Brain microvascular endothelial cell (primary cell): ENCODE results near the gene TOMM70.
"Not testable (repeated sequence)": the region's sequence is repeated elsewhere in the genome, so short reads cannot be mapped to it uniquely, and the experiment has no call there.

Experiments
- DNase-seq: peaks from one replicate; pipeline ENCODE4 v3.0.0-alpha.2; 2020
- H3K27ac ChIP-seq: fragments of 250-450 bp; sonication (Bioruptor Pico); 2 replicates; pipeline ENCODE4 v1.5.1; 2020; ENCODE audit warnings: mild to moderate bottlenecking, moderate library complexity
- H3K27me3 ChIP-seq: fragments of 250-450 bp; sonication (Bioruptor Pico); replicated peaks from 2 replicates; pipeline ENCODE4 v1.5.1; 2020; ENCODE audit warnings: mild to moderate bottlenecking
- H3K36me3 ChIP-seq: fragments of 250-450 bp; sonication (Bioruptor Pico); replicated peaks from 2 replicates; pipeline ENCODE4 v1.5.1; 2020; ENCODE audit warnings: mild to moderate bottlenecking
- H3K4me3 ChIP-seq: 2 replicates; pipeline ENCODE4 v1.5.1; 2011; ENCODE audit warnings: low read depth, mild to moderate bottlenecking, control low read depth, low read length, moderate library complexity
- CTCF ChIP-seq: IDR thresholded peaks from 2 replicates; pipeline ENCODE4 v1.5.1; 2011; ENCODE audit warnings: low read depth, mild to moderate bottlenecking, moderate library complexity, low read length, control low read depth, inconsistent platforms; ENCODE audit errors: missing control alignments
- in situ Hi-C: cut with HindIII; loops from 2 replicates; pipeline ENCODE4 v1.10.0; 2017; ENCODE audit warnings: low sequenced_read_pairs, low pct_ligation_motif_present

TOMM70 gene

DNA sequence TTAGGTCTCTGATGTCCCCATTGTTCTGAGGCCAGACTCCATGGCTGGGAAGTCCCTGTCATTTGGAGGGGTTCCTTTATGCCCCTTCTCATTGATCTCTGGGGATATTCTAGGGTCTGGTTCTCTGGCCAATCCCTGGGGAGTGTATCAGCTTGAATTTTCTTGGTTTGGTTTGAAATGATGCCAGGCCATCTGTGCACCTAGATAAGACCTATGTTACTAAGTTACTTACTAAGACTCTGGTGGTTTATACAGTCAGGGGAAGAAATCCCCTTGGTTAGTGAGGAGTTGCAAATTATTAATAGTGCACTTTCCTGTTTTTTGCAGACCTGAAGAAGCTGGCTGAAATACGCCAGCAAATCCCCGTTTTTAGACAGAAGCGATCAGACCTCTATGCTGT is 46.0 kb downstream of the TOMM70 start:
- Histone ChIP-seq H3K4me3 (no peak overlapping the region), H3K27ac (no peak overlapping the region), H3K27me3 (no peaks in the 10 kb centered on the region), H3K36me3 (peaks cover 24% of the 10 kb centered on the region)
- in situ Hi-C loops: no loop called here
- DNase-seq: peak; percentile 8
- TF ChIP-seq CTCF: no peak

DNA sequence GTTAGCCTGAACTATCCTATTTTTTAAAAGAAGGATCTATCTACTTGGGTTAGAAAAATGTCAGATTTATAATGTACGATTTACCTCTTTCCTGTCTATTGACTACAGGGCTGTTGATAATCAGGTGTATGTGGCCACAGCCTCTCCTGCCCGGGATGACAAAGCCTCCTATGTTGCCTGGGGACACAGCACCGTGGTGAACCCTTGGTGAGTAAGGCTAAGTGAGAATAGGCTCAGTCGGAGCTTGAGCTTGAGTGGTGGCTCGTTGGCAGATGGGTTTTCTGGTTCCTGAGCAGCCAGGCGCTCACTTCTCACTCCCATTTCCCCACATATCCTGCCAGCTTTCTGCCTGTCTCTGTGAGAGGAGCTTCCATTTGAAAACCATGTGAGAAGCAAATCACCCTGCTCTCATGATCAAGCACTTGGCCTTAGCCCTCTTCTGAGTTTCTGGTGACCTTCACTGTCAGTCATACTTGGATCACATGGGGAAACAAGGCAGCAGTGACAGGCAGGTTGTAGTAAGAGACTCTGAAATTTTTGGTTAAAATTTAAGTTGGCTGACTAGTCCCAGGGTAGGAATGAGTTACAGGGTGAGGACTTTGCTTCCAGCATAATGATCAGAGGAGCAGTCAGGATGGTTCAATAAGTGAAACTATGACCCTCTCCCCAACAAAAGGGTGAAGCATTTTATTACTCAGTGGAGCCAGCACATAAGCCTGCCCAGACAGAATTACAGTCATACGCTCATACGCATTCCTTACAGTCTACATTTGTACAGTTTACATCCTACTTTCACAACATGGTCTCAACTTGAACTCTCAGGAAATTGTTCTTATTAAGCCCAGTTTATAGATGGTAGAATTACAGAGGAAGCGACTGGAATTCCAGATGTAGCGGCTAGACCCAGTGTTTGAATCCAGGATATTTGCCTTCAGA is 48.3 kb downstream of the TOMM70 start:
- Histone ChIP-seq H3K4me3 (no peak overlapping the region), H3K27ac (no peak overlapping the region), H3K27me3 (no peaks in the 10 kb centered on the region), H3K36me3 (peaks cover 27% of the 10 kb centered on the region)
- TF ChIP-seq CTCF: no peak
- in situ Hi-C loops: no loop called here
- DNase-seq: no peak

- DNase-seq, in situ Hi-C loops, H3K27me3 ChIP-seq, H3K4me3 ChIP-seq, H3K27ac ChIP-seq: not testable (repeated sequence)
- peaks cover 29% of the 10 kb centered on the region for H3K36me3 ChIP-seq
Measured at GRCh38 chr3:100351770-100352169, 49.1 kb downstream of the TOMM70 start.

- Histone ChIP-seq H3K27me3 (no peaks in the 10 kb centered on the region), H3K4me3 (no peak overlapping the region), H3K27ac (no peak overlapping the region), H3K36me3 (peaks cover 42% of the 10 kb centered on the region)
- in situ Hi-C loops: no loop called here
- no peak for TF ChIP-seq CTCF
- DNase-seq: no peak
Measured at GRCh38 chr3:100348727-100349126, 52.2 kb downstream of the TOMM70 start.

DNA sequence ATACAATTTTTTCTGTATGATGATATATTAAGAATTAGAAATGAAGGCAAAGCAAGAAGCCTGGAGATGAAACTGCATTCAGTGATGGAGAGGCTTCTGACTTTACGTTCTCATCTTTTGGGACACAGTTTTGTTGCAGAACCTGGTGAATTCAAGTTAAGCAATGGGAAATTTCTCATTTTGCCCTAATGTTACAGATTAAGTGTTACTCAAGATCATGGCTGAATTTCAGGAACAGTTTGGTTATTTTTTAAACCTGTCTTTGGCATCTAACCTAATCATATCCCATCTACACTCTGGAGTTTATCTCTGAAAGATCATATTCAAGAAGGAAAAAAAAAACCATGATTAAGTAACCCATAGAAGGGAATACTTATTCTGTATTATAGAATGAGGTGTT is 60.4 kb downstream of the TOMM70 start:
- no peak for TF ChIP-seq CTCF
- Histone ChIP-seq H3K27me3 (no peaks in the 10 kb centered on the region), H3K4me3 (no peak overlapping the region), H3K27ac (no peak overlapping the region), H3K36me3 (peaks cover 21% of the 10 kb centered on the region)
- no peak for DNase-seq
- in situ Hi-C loops: no loop called here

GRCh38 chr3:100339786-100340185 is 61.1 kb downstream of the TOMM70 start:
- peaks cover 19% of the 10 kb centered on the region for H3K36me3 ChIP-seq
- in situ Hi-C loops: no loop called here

More at GRCh38 chr3:100339786-100340185, 61.1 kb downstream of the TOMM70 start:
- no peak for TF ChIP-seq CTCF
- no peak for DNase-seq
- H3K27me3 ChIP-seq: no peaks in the 10 kb centered on the region
- H3K27ac ChIP-seq: no peak overlapping the region
- H3K4me3 ChIP-seq: no peak overlapping the region
